Measurements from ENCODE around the gene CPNE6.

The CPNE6 gene

DNA sequence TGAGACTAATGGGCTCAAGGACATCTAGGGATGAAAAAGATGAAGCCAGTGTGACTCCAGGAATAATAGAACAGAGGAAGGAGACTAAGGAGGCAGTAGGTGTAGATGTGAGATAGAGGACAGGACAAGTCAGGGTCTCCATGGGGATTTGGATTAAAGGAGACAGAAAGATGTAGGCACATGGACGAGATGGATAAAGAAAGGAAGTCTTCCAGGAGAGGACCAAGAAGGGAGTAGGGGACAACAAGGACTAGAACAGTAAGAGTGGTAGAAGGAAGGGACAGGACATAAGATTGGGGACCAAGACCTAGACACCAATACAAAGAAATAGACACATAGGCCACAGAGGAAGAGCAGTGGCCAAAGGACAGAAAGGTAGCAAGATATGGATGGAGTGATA, 15.6 kb downstream of the CPNE6 start:
- H2BK5ac ChIP-seq (ENCODE audit: low read depth, low read length, poor library complexity, severe bottlenecking), result no peak overlapping the region
- no peaks in the 10 kb centered on the region for H3K4me1 ChIP-seq (ENCODE audit: control insufficient read depth, insufficient read depth, low read depth, low read length)
- no peak overlapping the region for H3K4ac ChIP-seq (ENCODE audit: low read depth in 1 of 2, low read length in 2 of 2)
- no peak overlapping the region for H3K23ac ChIP-seq (ENCODE audit: low read length in 2 of 2)
- H3K9ac ChIP-seq (ENCODE audit: low read length), result no peak overlapping the region
- no peaks in the 10 kb centered on the region for H3K79me1 ChIP-seq (replicated peaks; ENCODE audit: low read length, poor library complexity, severe bottlenecking)
- no peak overlapping the region for H2BK12ac ChIP-seq (ENCODE audit: low read length in 2 of 2)
- no peak overlapping the region for H3K14ac ChIP-seq (ENCODE audit: low read length in 2 of 2)
- H2BK15ac ChIP-seq (ENCODE audit: low read depth, poor library complexity, severe bottlenecking), result no peak overlapping the region
- no peak overlapping the region for H3K27ac ChIP-seq (ENCODE audit: low read length, poor library complexity, severe bottlenecking)
- H3K18ac ChIP-seq (ENCODE audit: low read depth in 1 of 2, low read length in 2 of 2), result no peak overlapping the region
- no peak overlapping the region for H4K91ac ChIP-seq (ENCODE audit: low read length)
- no peak overlapping the region for H3K4me2 ChIP-seq (ENCODE audit: low read length, poor library complexity, severe bottlenecking)
- no peak overlapping the region for H2BK120ac ChIP-seq (ENCODE audit: low read depth, low read length)
- WGBS, result 82% methylated on average over 1 of the region's 1 CpG
- H2AFZ ChIP-seq (ENCODE audit: low read depth, low read length), result no peak overlapping the region
- H3K4me3 ChIP-seq (ENCODE audit: insufficient read depth in 1 of 2, low read depth in 1 of 2, low read length in 2 of 2), result no peak overlapping the region
- no peak for DNase-seq
- H2AK5ac ChIP-seq (ENCODE audit: low read length, severe bottlenecking), result no peak overlapping the region
- no peak overlapping the region for H4K8ac ChIP-seq (ENCODE audit: low read length)
- peaks cover 42 to 46% of the 10 kb centered on the region in 2 experiments for H3K27me3 ChIP-seq (ENCODE audit: control insufficient read depth in 1 of 2, insufficient read depth in 1 of 2, low read length in 2 of 2)
- H3K9me3 ChIP-seq (ENCODE audit: control insufficient read depth, low read length), result no peaks in the 10 kb centered on the region
- no peaks in the 10 kb centered on the region for H3K36me3 ChIP-seq (ENCODE audit: control insufficient read depth in 1 of 2, insufficient read depth in 2 of 2, low read depth in 1 of 2, low read length in 2 of 2)

- H3K79me1 ChIP-seq (replicated peaks; ENCODE audit: low read length, poor library complexity, severe bottlenecking), result no peaks in the 10 kb centered on the region
Measured at GRCh38 chr14:24088095-24088494, 16.7 kb downstream of the CPNE6 start.

DNA sequence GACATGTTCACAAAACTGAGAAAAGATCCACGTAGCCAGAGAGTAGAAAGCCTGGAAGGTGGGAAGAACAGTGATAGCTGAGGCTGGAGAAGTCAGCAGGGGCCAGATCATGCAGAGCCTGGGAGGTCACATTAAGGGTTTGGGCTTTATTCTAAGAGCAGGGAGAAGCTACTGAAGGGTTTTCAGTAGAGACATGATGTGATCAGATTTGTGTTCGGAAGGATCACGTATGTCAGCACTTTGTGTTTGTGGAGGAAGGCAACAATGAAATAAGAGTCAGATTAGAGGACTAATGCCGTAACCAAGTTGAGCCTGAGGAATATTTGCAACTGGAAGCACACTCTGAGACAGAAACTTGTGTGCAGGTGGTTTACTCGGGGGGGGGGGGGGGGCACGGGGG, 18.5 kb downstream of the CPNE6 start:
- Histone ChIP-seq H4K8ac (ENCODE audit: low read length) (no peak overlapping the region), H4K91ac (ENCODE audit: low read length) (no peak overlapping the region), H3K36me3 (ENCODE audit: control insufficient read depth in 1 of 2, insufficient read depth in 2 of 2, low read depth in 1 of 2, low read length in 2 of 2) (no peaks in the 10 kb centered on the region), H2BK12ac (ENCODE audit: low read length in 2 of 2) (no peak overlapping the region), H3K9ac (ENCODE audit: low read length) (no peak overlapping the region), H3K9me3 (ENCODE audit: control insufficient read depth, low read length) (no peaks in the 10 kb centered on the region), H2BK5ac (ENCODE audit: low read depth, low read length, poor library complexity, severe bottlenecking) (no peak overlapping the region), H3K27me3 (ENCODE audit: control insufficient read depth in 1 of 2, insufficient read depth in 1 of 2, low read length in 2 of 2) (peaks cover 16 to 19% of the 10 kb centered on the region in 2 experiments), H3K4ac (ENCODE audit: low read depth in 1 of 2, low read length in 2 of 2) (no peak overlapping the region), H3K4me2 (ENCODE audit: low read length, poor library complexity, severe bottlenecking) (no peak overlapping the region), H3K79me1 (replicated peaks; ENCODE audit: low read length, poor library complexity, severe bottlenecking) (no peaks in the 10 kb centered on the region), H3K23ac (ENCODE audit: low read length in 2 of 2) (no peak overlapping the region), H3K4me1 (ENCODE audit: control insufficient read depth, insufficient read depth, low read depth, low read length) (peaks cover 6% of the 10 kb centered on the region), H3K14ac (ENCODE audit: low read length in 2 of 2) (no peak overlapping the region), H3K27ac (ENCODE audit: low read length, poor library complexity, severe bottlenecking) (no peak overlapping the region), H2BK15ac (ENCODE audit: low read depth, poor library complexity, severe bottlenecking) (no peak overlapping the region), H3K4me3 (ENCODE audit: insufficient read depth in 1 of 2, low read depth in 1 of 2, low read length in 2 of 2) (no peak overlapping the region), H2BK120ac (ENCODE audit: low read depth, low read length) (no peak overlapping the region), H2AFZ (ENCODE audit: low read depth, low read length) (no peak overlapping the region), H3K18ac (ENCODE audit: low read depth in 1 of 2, low read length in 2 of 2) (no peak overlapping the region), H2AK5ac (ENCODE audit: low read length, severe bottlenecking) (no peak overlapping the region)
- WGBS, result 91% methylated on average over 5 of the region's 6 CpGs
- no peak for DNase-seq

More at GRCh38 chr14:24088095-24088494, 16.7 kb downstream of the CPNE6 start:
- Histone ChIP-seq H3K23ac (ENCODE audit: low read length in 2 of 2) (no peak overlapping the region), H2BK5ac (ENCODE audit: low read depth, low read length, poor library complexity, severe bottlenecking) (no peak overlapping the region), H4K91ac (ENCODE audit: low read length) (no peak overlapping the region), H3K9me3 (ENCODE audit: control insufficient read depth, low read length) (no peaks in the 10 kb centered on the region), H3K27me3 (ENCODE audit: control insufficient read depth in 1 of 2, insufficient read depth in 1 of 2, low read length in 2 of 2) (peaks cover 31 to 35% of the 10 kb centered on the region in 2 experiments), H4K8ac (ENCODE audit: low read length) (no peak overlapping the region), H3K4me3 (ENCODE audit: insufficient read depth in 1 of 2, low read depth in 1 of 2, low read length in 2 of 2) (no peak overlapping the region), H3K4ac (ENCODE audit: low read depth in 1 of 2, low read length in 2 of 2) (no peak overlapping the region), H2BK15ac (ENCODE audit: low read depth, poor library complexity, severe bottlenecking) (no peak overlapping the region), H2BK120ac (ENCODE audit: low read depth, low read length) (no peak overlapping the region), H3K36me3 (ENCODE audit: control insufficient read depth in 1 of 2, insufficient read depth in 2 of 2, low read depth in 1 of 2, low read length in 2 of 2) (no peaks in the 10 kb centered on the region), H3K9ac (ENCODE audit: low read length) (no peak overlapping the region), H3K4me2 (ENCODE audit: low read length, poor library complexity, severe bottlenecking) (no peak overlapping the region), H3K27ac (ENCODE audit: low read length, poor library complexity, severe bottlenecking) (no peak overlapping the region), H2BK12ac (ENCODE audit: low read length in 2 of 2) (no peak overlapping the region), H3K4me1 (ENCODE audit: control insufficient read depth, insufficient read depth, low read depth, low read length) (no peaks in the 10 kb centered on the region), H2AFZ (ENCODE audit: low read depth, low read length) (no peak overlapping the region), H3K18ac (ENCODE audit: low read depth in 1 of 2, low read length in 2 of 2) (no peak overlapping the region), H3K14ac (ENCODE audit: low read length in 2 of 2) (no peak overlapping the region), H2AK5ac (ENCODE audit: low read length, severe bottlenecking) (no peak overlapping the region)
- no peak for DNase-seq
- 81% methylated on average over 2 of the region's 2 CpGs for WGBS

GRCh38 chr14:24092110-24092504, 20.7 kb downstream of the CPNE6 start:
- no peak overlapping the region for H2BK5ac ChIP-seq (ENCODE audit: low read depth, low read length, poor library complexity, severe bottlenecking)
- H3K4ac ChIP-seq (ENCODE audit: low read depth in 1 of 2, low read length in 2 of 2), result no peak overlapping the region
- peaks cover 8% of the 10 kb centered on the region for H3K79me1 ChIP-seq (replicated peaks; ENCODE audit: low read length, poor library complexity, severe bottlenecking)
- H3K27ac ChIP-seq (ENCODE audit: low read length, poor library complexity, severe bottlenecking), result no peak overlapping the region
- no peak overlapping the region for H4K91ac ChIP-seq (ENCODE audit: low read length)
- no peak overlapping the region for H3K9ac ChIP-seq (ENCODE audit: low read length)
- H4K8ac ChIP-seq (ENCODE audit: low read length), result no peak overlapping the region
- H3K4me3 ChIP-seq (ENCODE audit: insufficient read depth in 1 of 2, low read depth in 1 of 2, low read length in 2 of 2), result no peak overlapping the region
- H3K9me3 ChIP-seq (ENCODE audit: control insufficient read depth, low read length), result no peaks in the 10 kb centered on the region
- peaks cover 0 to 5% of the 10 kb centered on the region in 2 experiments for H3K36me3 ChIP-seq (ENCODE audit: control insufficient read depth in 1 of 2, insufficient read depth in 2 of 2, low read depth in 1 of 2, low read length in 2 of 2)
- no peak overlapping the region for H3K18ac ChIP-seq (ENCODE audit: low read depth in 1 of 2, low read length in 2 of 2)
- no peak overlapping the region for H3K4me2 ChIP-seq (ENCODE audit: low read length, poor library complexity, severe bottlenecking)
- peaks cover 14% of the 10 kb centered on the region for H3K4me1 ChIP-seq (ENCODE audit: control insufficient read depth, insufficient read depth, low read depth, low read length)
- no peak overlapping the region for H3K23ac ChIP-seq (ENCODE audit: low read length in 2 of 2)
- no peak overlapping the region for H2AK5ac ChIP-seq (ENCODE audit: low read length, severe bottlenecking)
- H2AFZ ChIP-seq (ENCODE audit: low read depth, low read length), result no peak overlapping the region
- peaks cover 2 to 4% of the 10 kb centered on the region in 2 experiments for H3K27me3 ChIP-seq (ENCODE audit: control insufficient read depth in 1 of 2, insufficient read depth in 1 of 2, low read length in 2 of 2)
- H2BK120ac ChIP-seq (ENCODE audit: low read depth, low read length), result no peak overlapping the region
- DNase-seq, result no peak
- H2BK12ac ChIP-seq (ENCODE audit: low read length in 2 of 2), result no peak overlapping the region
- no peak overlapping the region for H3K14ac ChIP-seq (ENCODE audit: low read length in 2 of 2)
- H2BK15ac ChIP-seq (ENCODE audit: low read depth, poor library complexity, severe bottlenecking), result no peak overlapping the region

All from mesenchymal stem cell (in vitro differentiated cells and primary cell).